RWPE1 (cell line): Measurements from ENCODE around the gene IL24.
"Not testable (repeated sequence)": the region's sequence is repeated elsewhere in the genome, so short reads cannot be mapped to it uniquely, and the experiment has no call there.

ENCODE experiments used
- CTCF ChIA-PET: fragments of 350-600 bp; sonication (Branson Sonifier 250); formaldehyde crosslinking; extraction: SDS; loops from one replicate; lab custom pipeline; 2021; lab: Yijun Ruan, JAX
- POLR2A ChIA-PET: fragments of 400-600 bp; formaldehyde crosslinking; extraction: SDS; loops from one replicate; lab custom pipeline; 2020; ENCODE audit warnings: antibody characterized with exemption; ENCODE audit not compliant: low non-redundant PET; lab: Yijun Ruan, JAX
- DNase-seq: peaks from one replicate; pipeline ENCODE4 v3.0.0; 2012; ENCODE audit warnings: low spot score
- H3K27ac ChIP-seq: fragments of 450-650 bp; 2 replicates; pipeline ENCODE4 v1.5.1; 2017
- TF ChIP-seq, protein P1 (sequence below): fragments of 450-650 bp; conservative IDR thresholded peaks from 2 replicates; pipeline ENCODE4 v1.5.1; 2017; ENCODE audit warnings: low read depth, mild to moderate bottlenecking

IL24 gene, protein sequence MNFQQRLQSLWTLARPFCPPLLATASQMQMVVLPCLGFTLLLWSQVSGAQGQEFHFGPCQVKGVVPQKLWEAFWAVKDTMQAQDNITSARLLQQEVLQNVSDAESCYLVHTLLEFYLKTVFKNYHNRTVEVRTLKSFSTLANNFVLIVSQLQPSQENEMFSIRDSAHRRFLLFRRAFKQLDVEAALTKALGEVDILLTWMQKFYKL

DNA sequence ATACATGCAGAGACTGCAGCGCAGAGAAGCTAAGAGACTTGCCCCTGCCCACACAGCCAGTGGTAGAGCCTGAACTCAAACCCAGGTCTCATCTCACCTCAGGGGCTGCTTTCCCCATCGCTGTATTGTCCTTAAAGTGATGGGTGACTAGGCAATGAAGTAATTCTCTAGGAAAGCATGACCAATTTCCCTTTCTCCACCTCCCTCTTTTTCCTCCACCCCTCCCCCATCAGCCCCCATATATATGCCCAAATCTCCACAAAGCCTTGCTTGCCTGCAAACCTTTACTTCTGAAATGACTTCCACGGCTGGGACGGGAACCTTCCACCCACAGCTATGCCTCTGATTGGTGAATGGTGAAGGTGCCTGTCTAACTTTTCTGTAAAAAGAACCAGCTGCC lies at the start of gene IL24:
IL24 (plus strand) TSS at position 269 of the 400 bp plus-strand sequence. CDS start 390 bp downstream, outside the sequence.
- TF ChIP-seq, protein P1, sequence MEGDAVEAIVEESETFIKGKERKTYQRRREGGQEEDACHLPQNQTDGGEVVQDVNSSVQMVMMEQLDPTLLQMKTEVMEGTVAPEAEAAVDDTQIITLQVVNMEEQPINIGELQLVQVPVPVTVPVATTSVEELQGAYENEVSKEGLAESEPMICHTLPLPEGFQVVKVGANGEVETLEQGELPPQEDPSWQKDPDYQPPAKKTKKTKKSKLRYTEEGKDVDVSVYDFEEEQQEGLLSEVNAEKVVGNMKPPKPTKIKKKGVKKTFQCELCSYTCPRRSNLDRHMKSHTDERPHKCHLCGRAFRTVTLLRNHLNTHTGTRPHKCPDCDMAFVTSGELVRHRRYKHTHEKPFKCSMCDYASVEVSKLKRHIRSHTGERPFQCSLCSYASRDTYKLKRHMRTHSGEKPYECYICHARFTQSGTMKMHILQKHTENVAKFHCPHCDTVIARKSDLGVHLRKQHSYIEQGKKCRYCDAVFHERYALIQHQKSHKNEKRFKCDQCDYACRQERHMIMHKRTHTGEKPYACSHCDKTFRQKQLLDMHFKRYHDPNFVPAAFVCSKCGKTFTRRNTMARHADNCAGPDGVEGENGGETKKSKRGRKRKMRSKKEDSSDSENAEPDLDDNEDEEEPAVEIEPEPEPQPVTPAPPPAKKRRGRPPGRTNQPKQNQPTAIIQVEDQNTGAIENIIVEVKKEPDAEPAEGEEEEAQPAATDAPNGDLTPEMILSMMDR = no peak

DNA sequence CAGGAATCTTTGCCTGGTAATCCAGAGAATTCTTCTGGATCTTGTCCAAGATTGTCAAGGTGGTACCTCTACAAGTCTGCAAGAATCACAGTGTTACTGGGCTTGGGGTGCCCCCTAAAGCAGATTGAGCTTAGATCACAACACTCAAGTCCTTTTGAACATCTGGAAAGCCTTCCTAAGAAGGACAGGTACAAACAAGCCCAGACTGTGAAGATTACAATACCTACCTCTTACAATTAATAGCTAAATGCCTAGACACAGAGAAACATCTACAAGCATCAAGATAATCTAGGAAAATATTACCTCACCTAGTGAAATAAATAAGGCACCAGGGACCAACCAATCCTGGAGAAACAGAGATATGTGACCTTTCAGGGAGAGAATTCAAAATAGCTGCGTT lies 49.3 kb upstream of the IL24 start:
- TF ChIP-seq, protein P1 = no peak
- no peak overlapping the region for H3K27ac ChIP-seq
- DNase-seq = no peak
- ChIA-PET POLR2A (no interaction called here), CTCF (interaction anchor here (0.7 to 1.4 kb wide), 3 partner anchors 12 to 65 kb away, joined by 3 to 10 read pairs (median 6); no protein-coding TSS in a partner anchor)

More for the DNA sequence above, at the start of gene IL24:
- peak within 1 kb of the TSS; percentile 63 for H3K27ac ChIP-seq
- ChIA-PET CTCF (interaction anchor here (0.6 to 1.2 kb wide), 3 partner anchors 87 to 408 kb away, joined by 3 to 5 read pairs (median 3); no protein-coding TSS in a partner anchor), POLR2A (no interaction called here)
- no peak for DNase-seq

DNA sequence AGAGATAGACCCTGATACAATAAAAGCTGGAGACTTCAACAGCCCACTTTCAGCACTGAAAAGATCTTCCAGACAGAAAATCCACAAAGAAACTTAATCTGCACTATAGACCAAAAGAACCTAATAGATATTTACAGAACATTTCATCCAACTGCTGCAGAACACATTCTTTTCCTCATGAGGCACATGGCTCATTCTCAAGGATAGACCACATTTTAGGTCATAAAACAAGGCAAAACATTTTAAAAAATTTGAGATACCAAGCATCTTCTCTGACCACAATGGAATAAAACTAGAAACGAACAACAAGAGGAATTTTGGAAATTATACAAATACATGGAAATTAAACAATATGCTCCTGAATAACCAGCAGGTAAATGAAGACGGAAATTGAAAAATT lies 46.8 kb upstream of the IL24 start:
- CTCF ChIA-PET = interaction anchor here (0.7 to 1.4 kb wide), 3 partner anchors 15 to 1195 kb away, joined by 4 to 6 read pairs (median 4); partner anchors contain the start of gene IL20
- POLR2A ChIA-PET = no interaction called here
- H3K27ac ChIP-seq = no peak overlapping the region
- TF ChIP-seq, protein P1 = no peak
- no peak for DNase-seq

DNA sequence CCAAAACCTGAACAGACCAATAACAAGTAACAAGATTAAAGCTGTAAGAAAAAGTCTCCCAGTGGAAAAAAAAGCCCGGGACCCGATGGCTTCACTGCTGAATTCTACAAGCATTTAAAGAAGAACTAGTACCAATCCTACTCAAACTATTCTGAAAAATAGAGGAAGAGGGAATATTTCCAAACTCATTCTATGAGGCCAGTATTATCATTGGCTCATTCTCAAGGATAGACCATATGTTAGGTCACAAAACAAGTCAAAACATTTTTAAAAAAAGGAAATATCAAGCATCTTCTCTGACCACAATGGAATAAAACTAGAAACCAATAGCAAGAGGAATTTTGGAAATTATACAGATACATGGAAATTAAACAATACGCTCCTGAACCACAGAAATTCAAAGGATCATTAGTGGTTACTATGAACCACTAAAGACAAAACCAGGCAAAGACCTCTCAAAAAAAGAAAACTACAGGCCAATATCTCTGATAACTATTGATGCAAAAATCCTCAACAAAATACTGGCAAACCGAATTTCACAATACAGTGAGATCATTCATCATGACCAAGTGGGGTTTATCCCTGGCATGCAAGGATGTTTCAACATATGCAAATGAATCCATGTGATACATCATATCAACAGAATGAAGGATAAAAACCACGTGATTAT lies 45.8 kb upstream of the IL24 start:
- CTCF ChIA-PET = interaction anchor here (0.7 to 1.4 kb wide), 3 partner anchors 14 to 358 kb away, joined by 4 to 6 read pairs (median 4); partner anchors contain the start of gene IL20
- POLR2A ChIA-PET = no interaction called here
- no peak overlapping the region for H3K27ac ChIP-seq
- no peak for DNase-seq
- TF ChIP-seq, protein P1 = no peak

DNA sequence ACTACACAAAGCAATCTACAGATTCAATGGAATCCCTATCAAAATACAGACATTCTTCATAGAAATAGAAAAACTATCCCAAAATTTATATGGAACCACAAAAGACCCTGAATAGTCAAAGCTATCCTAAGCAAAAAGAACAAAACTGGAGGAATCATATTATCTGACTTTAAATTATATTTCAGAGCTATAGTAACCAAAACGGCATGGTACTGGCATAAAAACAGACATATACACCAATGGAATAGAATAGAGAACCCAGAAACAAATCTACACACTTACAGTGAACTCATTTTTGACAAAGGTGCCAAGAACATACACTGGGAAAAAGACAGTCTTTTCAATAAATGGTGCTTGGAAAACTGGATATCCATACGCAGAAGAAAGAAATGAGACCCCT lies 44.6 kb upstream of the IL24 start:
- CTCF ChIA-PET, H3K27ac ChIP-seq, POLR2A ChIA-PET, DNase-seq: not testable (repeated sequence)

DNA sequence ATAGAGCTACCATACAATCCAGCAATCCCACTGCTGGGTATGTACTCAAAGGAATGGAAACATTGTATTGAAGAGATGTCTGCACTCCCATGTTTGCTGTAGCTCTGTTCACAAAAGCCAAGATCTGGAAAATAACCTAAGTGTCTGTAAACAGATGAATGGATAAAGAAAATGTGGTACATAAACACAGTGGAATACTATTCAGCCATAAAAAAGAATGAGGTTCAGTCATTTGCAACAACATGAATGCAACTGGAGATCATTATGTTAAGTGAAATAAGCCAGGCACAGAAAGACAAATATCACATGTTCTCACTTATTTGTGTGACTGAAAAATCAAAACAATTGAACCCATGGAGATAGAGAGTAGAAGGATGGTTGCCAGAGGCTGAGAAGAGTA lies 43.5 kb upstream of the IL24 start:
- POLR2A ChIA-PET, H3K27ac ChIP-seq, DNase-seq: not testable (repeated sequence)
- CTCF ChIA-PET = interaction anchor here (0.6 to 1.0 kb wide), 2 partner anchors 13 to 245 kb away, joined by 3 read pairs; no protein-coding TSS in a partner anchor

DNA sequence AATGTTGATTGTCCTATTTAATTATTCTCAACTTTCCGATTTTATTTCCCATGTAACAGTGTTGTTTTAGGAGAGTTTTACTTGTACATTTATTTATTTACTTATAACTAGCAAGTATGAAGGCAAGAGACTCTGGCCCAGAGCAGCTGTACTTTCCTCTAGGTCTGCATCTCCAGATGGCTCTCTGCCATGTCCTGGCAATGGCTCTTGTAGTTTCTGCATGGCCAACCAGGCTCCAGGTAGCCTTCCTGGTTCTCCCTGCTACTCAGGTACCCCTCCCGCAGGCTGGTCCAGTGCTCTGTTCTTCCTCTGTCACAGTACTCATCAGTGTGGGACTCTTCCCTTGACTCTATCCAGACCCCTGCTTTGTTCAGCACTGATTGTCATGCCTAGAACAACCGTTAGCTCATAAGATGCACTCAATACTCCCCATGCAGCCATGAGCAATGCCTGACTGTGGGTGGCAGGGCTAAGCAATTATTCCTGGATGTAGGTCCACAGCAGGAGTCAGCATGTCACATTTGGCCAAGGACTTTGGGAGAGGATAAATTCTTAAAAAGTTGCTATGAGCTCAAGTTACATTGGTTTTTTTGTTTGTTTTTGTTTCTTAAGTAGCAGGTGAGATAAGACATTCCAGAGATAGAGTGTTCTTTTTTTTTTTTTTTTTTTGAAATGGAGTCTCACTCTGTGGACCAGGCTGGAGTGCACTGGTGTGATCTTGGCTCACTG lies 42.7 kb upstream of the IL24 start:
- no peak overlapping the region for H3K27ac ChIP-seq
- TF ChIP-seq, protein P1 = no peak
- ChIA-PET CTCF (interaction anchor here (0.8 to 1.5 kb wide), 3 partner anchors 10 to 57 kb away, joined by 3 to 5 read pairs (median 3); partner anchors contain the start of gene IL20), POLR2A (no interaction called here)
- DNase-seq = no peak
